ENCODE results near the gene CDH4.

The CDH4 gene

GRCh38 chr20:61846741-61847419, 594.8 kb downstream of the CDH4 start:
- ATAC-seq (ENCODE audit: insufficient read depth, low read depth), result no peak
- no peak overlapping the region for H3K4me3 ChIP-seq (ENCODE audit: low read depth in 1 of 2, low read length in 2 of 2)
- no peaks in the 10 kb centered on the region for H3K27me3 ChIP-seq (ENCODE audit: insufficient read depth, low read length, poor library complexity)
- no peaks in the 10 kb centered on the region for H3K4me1 ChIP-seq (ENCODE audit: insufficient read depth, low read length)
- no peak overlapping the region for H3K4me2 ChIP-seq (ENCODE audit: insufficient read depth, low read length)
- H3K9me3 ChIP-seq (ENCODE audit: insufficient read depth, low read length, severe bottlenecking), result no peaks in the 10 kb centered on the region
- H3K36me3 ChIP-seq (ENCODE audit: insufficient read depth, low read length), result no peaks in the 10 kb centered on the region
- TF ChIP-seq EZH2 (IDR thresholded peaks at IDR 0.05; ENCODE audit: borderline replicate concordance, low read depth, low read length, severe bottlenecking) (no peak), CTCF (IDR thresholded peaks at IDR 0.05; ENCODE audit: borderline replicate concordance, extremely low read depth, low read length, poor library complexity, severe bottlenecking) (no peak)
- H4K20me1 ChIP-seq (ENCODE audit: insufficient read depth, low read length), result peaks cover 2% of the 10 kb centered on the region; the same call in 1 of the 2 replicates
- no peak for DNase-seq
- no peaks in the 10 kb centered on the region for H3K79me2 ChIP-seq (ENCODE audit: insufficient read depth, low read length)
- no peak overlapping the region for H2AFZ ChIP-seq (ENCODE audit: low read depth, low read length)
- H3K9ac ChIP-seq (ENCODE audit: low read depth, low read length), result no peak overlapping the region
- no peak overlapping the region for H3K27ac ChIP-seq (ENCODE audit: low read length)

GRCh38 chr20:61847420-61847748, 595.3 kb downstream of the CDH4 start:
- no peaks in the 10 kb centered on the region for H3K4me1 ChIP-seq (ENCODE audit: insufficient read depth, low read length)
- no peak overlapping the region for H3K4me3 ChIP-seq (ENCODE audit: low read depth in 1 of 2, low read length in 2 of 2)
- no peaks in the 10 kb centered on the region for H3K79me2 ChIP-seq (ENCODE audit: insufficient read depth, low read length)
- TF ChIP-seq CTCF (IDR thresholded peaks at IDR 0.05; ENCODE audit: borderline replicate concordance, extremely low read depth, low read length, poor library complexity, severe bottlenecking) (no peak), EZH2 (IDR thresholded peaks at IDR 0.05; ENCODE audit: borderline replicate concordance, low read depth, low read length, severe bottlenecking) (no peak)
- no peaks in the 10 kb centered on the region for H3K36me3 ChIP-seq (ENCODE audit: insufficient read depth, low read length)
- H3K27ac ChIP-seq (ENCODE audit: low read length), result no peak overlapping the region
- H3K27me3 ChIP-seq (ENCODE audit: insufficient read depth, low read length, poor library complexity), result no peaks in the 10 kb centered on the region
- ATAC-seq (ENCODE audit: insufficient read depth, low read depth) (no peak), DNase-seq (no peak)
- no peak overlapping the region for H3K4me2 ChIP-seq (ENCODE audit: insufficient read depth, low read length)
- H3K9me3 ChIP-seq (ENCODE audit: insufficient read depth, low read length, severe bottlenecking), result no peaks in the 10 kb centered on the region
- no peak overlapping the region for H3K9ac ChIP-seq (ENCODE audit: low read depth, low read length)
- no peak overlapping the region for H2AFZ ChIP-seq (ENCODE audit: low read depth, low read length)
- peaks cover 2% of the 10 kb centered on the region; the same call in 1 of the 2 replicates for H4K20me1 ChIP-seq (ENCODE audit: insufficient read depth, low read length)

- Histone ChIP-seq H3K4me2 (ENCODE audit: insufficient read depth, low read length) (no peak overlapping the region), H3K4me1 (ENCODE audit: insufficient read depth, low read length) (no peaks in the 10 kb centered on the region), H3K9ac (ENCODE audit: low read depth, low read length) (no peak overlapping the region), H3K27ac (ENCODE audit: low read length) (no peak overlapping the region), H4K20me1 (ENCODE audit: insufficient read depth, low read length) (peaks cover 2% of the 10 kb centered on the region; the same call in 1 of the 2 replicates), H3K9me3 (ENCODE audit: insufficient read depth, low read length, severe bottlenecking) (no peaks in the 10 kb centered on the region), H3K27me3 (ENCODE audit: insufficient read depth, low read length, poor library complexity) (no peaks in the 10 kb centered on the region), H3K36me3 (ENCODE audit: insufficient read depth, low read length) (no peaks in the 10 kb centered on the region), H3K79me2 (ENCODE audit: insufficient read depth, low read length) (no peaks in the 10 kb centered on the region), H3K4me3 (ENCODE audit: low read depth in 1 of 2, low read length in 2 of 2) (no peak overlapping the region), H2AFZ (ENCODE audit: low read depth, low read length) (no peak overlapping the region)
- ATAC-seq (ENCODE audit: insufficient read depth, low read depth) (no peak), DNase-seq (no peak)
- TF ChIP-seq EZH2 (IDR thresholded peaks at IDR 0.05; ENCODE audit: borderline replicate concordance, low read depth, low read length, severe bottlenecking), result no peak
- no peak for TF ChIP-seq CTCF (IDR thresholded peaks at IDR 0.05; ENCODE audit: borderline replicate concordance, extremely low read depth, low read length, poor library complexity, severe bottlenecking)
Observed at GRCh38 chr20:61847986-61848385, 595.9 kb downstream of the CDH4 start.
